ENCODE results near the gene PLIN3.

DNA sequence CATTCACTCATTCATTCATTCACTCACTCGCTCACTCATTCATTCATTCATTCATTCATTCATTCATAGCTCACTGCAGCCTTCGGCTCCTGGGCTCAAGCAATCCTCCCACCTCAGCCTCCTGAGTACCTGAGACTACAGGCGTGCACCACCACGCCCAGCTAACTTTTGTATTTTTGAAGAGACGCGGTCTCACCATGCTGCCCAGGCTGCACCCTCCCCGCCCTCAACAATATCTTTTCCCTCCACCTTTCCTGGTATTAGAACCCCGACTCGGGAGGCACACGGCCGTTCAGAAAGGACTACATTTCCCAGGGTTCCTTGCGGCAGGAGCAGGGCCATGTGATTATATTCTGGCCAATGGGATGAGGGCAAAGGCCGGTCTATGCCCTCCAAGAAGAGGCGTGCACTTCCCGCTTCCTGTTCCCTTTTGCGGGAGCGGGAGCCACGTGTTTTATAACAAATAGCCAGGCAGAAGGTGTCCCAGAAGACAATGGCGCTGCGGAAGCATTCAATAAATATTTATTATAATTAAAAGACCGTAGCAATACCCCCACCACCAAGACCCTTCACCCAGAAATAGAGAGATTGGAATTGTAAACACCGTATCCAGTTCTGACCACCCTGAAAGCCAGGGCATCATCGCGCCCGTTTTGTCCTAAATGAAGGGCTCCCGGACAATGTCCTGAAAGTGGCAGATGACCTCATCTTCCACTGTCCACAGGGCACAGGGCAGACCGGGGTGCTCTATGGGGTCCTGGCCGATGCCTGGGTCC, 51.9 kb downstream of the PLIN3 start:
- TF ChIP-seq ZBTB1 (CRISPR knock-in tag; IDR thresholded peaks at IDR 0.05; ENCODE audit: borderline replicate concordance, low read depth), result no peak
- TF ChIP-seq, protein P1, sequence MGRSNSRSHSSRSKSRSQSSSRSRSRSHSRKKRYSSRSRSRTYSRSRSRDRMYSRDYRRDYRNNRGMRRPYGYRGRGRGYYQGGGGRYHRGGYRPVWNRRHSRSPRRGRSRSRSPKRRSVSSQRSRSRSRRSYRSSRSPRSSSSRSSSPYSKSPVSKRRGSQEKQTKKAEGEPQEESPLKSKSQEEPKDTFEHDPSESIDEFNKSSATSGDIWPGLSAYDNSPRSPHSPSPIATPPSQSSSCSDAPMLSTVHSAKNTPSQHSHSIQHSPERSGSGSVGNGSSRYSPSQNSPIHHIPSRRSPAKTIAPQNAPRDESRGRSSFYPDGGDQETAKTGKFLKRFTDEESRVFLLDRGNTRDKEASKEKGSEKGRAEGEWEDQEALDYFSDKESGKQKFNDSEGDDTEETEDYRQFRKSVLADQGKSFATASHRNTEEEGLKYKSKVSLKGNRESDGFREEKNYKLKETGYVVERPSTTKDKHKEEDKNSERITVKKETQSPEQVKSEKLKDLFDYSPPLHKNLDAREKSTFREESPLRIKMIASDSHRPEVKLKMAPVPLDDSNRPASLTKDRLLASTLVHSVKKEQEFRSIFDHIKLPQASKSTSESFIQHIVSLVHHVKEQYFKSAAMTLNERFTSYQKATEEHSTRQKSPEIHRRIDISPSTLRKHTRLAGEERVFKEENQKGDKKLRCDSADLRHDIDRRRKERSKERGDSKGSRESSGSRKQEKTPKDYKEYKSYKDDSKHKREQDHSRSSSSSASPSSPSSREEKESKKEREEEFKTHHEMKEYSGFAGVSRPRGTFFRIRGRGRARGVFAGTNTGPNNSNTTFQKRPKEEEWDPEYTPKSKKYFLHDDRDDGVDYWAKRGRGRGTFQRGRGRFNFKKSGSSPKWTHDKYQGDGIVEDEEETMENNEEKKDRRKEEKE (IDR thresholded peaks at IDR 0.05; ENCODE audit: borderline replicate concordance in 1 of 2, control insufficient read depth in 1 of 2, low read depth in 2 of 2, low read length in 1 of 2), result no peak
- TF ChIP-seq ATF3 (IDR thresholded peaks at IDR 0.05), result 0 out of 2 replicates have a peak, but pooled peaks have one; percentile 13
- TF ChIP-seq ATF3 (CRISPR knock-in tag; conservative IDR thresholded peaks at IDR 0.05), result no peak
- TF ChIP-seq EP300 (IDR thresholded peaks at IDR 0.05; ENCODE audit: low read length), result no peak
- peak; percentile 84 for TF ChIP-seq REST (IDR thresholded peaks at IDR 0.05; ENCODE audit: borderline replicate concordance)
- TF ChIP-seq REST (CRISPR knock-in tag; IDR thresholded peaks at IDR 0.05; ENCODE audit: low read depth), result 0 out of 2 replicates have a peak, but pooled peaks have one; percentile 26
- peak; percentile 73 for TF ChIP-seq FOS (IDR thresholded peaks at IDR 0.05; ENCODE audit: extremely low read depth, insufficient read length)

Measured in K562 (cell line).